T-helper 1 cell treated with Interleukin-12 subunit alpha and Interleukin-12 subunit beta and Interleukin-4 antibody, amounts not matched to agents 30 μg/mL and 1 μg/mL, for 36 hours (primary cell): Measurements from ENCODE around the gene DNAL4.

Experiments
- H3K27ac Mint-ChIP-seq: one replicate; pipeline ENCODE4 v1.8.0; 2021; ENCODE audit warnings: mild to moderate bottlenecking, mixed read lengths
- H3K27me3 Mint-ChIP-seq: one replicate; pipeline ENCODE4 v1.8.0; 2021; ENCODE audit warnings: low read depth, mixed read lengths
- H3K36me3 Mint-ChIP-seq: one replicate; pipeline ENCODE4 v1.8.0; 2021; ENCODE audit warnings: low read depth, mixed read lengths
- H3K4me1 Mint-ChIP-seq: one replicate; pipeline ENCODE4 v1.8.0; 2021; ENCODE audit warnings: low read depth, mixed read lengths
- H3K4me3 Mint-ChIP-seq: one replicate; pipeline ENCODE4 v1.8.0; 2021; ENCODE audit warnings: mild to moderate bottlenecking, moderate library complexity, mixed read lengths
- H3K9me3 Mint-ChIP-seq: one replicate; pipeline ENCODE4 v1.8.0; 2021; ENCODE audit warnings: mixed read lengths

DNAL4 gene

GRCh38 chr22:38766076-38766777, 27.7 kb downstream of the DNAL4 start:
- H3K4me3 Mint-ChIP-seq = no peak overlapping the region
- H3K4me1 Mint-ChIP-seq = peaks cover 4% of the 10 kb centered on the region
- H3K27ac Mint-ChIP-seq = no peak overlapping the region
- no peaks in the 10 kb centered on the region for H3K27me3 Mint-ChIP-seq
- H3K36me3 Mint-ChIP-seq = no peaks in the 10 kb centered on the region
- H3K9me3 Mint-ChIP-seq = no peaks in the 10 kb centered on the region

DNA sequence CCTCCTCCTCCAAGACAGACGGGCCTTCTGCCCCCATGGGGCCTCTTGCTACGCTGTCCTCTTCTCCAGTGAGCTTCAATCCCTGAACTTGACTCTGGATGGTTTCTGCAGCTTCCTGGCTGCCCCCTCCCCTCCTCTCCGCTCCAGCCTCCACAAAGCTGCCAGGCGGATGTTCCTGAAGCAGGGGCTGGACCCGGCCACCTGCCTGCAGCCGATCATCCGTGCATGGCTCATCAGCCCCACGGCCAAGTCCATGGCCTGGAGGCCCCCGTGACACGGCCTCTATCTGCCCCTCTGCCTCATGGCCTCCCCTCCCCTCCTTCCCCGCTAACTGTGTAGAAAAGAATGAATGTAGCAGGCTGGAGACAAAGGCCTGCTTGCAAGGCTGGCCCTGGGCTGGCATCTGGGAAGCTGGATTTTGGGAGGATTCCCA, 31.4 kb downstream of the DNAL4 start:
- peaks cover 2% of the 10 kb centered on the region for H3K36me3 Mint-ChIP-seq
- H3K9me3 Mint-ChIP-seq = no peaks in the 10 kb centered on the region
- H3K27me3 Mint-ChIP-seq = no peaks in the 10 kb centered on the region
- H3K27ac Mint-ChIP-seq = peak overlapping the region; percentile 50
- no peak overlapping the region for H3K4me3 Mint-ChIP-seq
- peaks cover 20% of the 10 kb centered on the region for H3K4me1 Mint-ChIP-seq

GRCh38 chr22:38761202-38762162, 32.5 kb downstream of the DNAL4 start:
- Mint-ChIP-seq H3K4me3 (no peak overlapping the region), H3K36me3 (peaks cover 4% of the 10 kb centered on the region), H3K27me3 (no peaks in the 10 kb centered on the region), H3K4me1 (peaks cover 30% of the 10 kb centered on the region), H3K27ac (no peak overlapping the region), H3K9me3 (no peaks in the 10 kb centered on the region)

DNA sequence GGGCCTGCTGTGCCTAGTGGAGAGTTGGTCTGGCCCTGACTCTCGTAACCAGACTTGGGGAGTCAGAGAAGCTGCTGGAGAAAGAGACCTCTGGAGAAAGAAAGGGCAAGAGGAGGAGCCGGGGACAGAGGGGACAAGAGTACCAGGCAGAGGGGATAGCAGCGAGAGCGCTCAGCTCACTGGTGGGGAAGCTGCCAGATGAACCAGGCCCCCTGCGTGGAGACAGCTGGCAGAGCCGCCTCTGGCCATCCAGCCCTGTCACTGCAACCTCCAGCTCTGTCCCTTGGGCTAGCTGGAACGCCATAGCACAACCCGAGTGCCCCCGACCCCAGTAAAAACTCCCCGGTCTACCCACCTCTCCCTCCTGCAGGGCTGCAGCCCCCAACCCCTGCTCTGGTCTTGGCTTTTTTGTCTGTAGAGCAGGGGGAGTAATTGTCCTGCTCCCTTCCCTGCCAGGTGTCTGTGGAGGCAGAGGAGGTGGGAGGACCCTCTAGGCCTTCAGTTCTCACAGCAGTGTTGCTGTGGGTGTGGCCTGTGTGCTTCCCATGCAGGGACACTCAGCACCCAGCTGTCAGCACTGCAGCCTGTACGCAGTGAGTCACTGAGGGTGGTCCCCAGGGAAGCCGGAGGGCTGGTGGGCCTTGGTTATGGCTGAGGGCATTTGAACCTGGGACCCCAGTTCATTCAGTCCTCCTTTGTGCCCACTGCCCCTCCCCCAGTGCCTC, 33.3 kb downstream of the DNAL4 start:
- peaks cover 4% of the 10 kb centered on the region for H3K36me3 Mint-ChIP-seq
- H3K4me1 Mint-ChIP-seq = peaks cover 31% of the 10 kb centered on the region
- no peaks in the 10 kb centered on the region for H3K9me3 Mint-ChIP-seq
- no peaks in the 10 kb centered on the region for H3K27me3 Mint-ChIP-seq
- no peak overlapping the region for H3K4me3 Mint-ChIP-seq
- no peak overlapping the region for H3K27ac Mint-ChIP-seq

DNA sequence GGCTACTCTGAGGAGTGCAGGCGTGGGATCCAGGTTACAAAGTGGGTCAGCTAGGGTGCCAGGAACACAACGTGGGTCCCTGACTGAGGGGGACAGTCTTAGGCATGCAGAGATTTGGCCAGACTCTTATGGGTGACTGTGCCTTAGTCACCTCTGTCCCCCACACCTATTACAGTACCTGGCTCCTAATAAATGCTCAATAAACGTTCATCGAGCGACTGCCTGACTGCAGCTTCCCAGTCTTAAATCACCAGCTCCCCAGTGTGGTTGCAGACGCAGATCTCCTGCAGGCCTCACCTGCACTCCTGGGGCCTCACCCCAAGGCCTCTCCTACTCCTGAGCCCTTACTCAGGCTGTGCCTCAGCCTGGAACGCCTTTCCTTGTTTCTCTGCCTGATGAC, 34.9 kb downstream of the DNAL4 start:
- H3K9me3 Mint-ChIP-seq = no peaks in the 10 kb centered on the region
- H3K36me3 Mint-ChIP-seq = peaks cover 14% of the 10 kb centered on the region
- H3K27me3 Mint-ChIP-seq = no peaks in the 10 kb centered on the region
- H3K4me3 Mint-ChIP-seq = peak overlapping the region; percentile 42
- peaks cover 29% of the 10 kb centered on the region for H3K4me1 Mint-ChIP-seq
- H3K27ac Mint-ChIP-seq = peak overlapping the region; percentile 56

GRCh38 chr22:38758276-38758945, 35.5 kb downstream of the DNAL4 start:
- Mint-ChIP-seq H3K27me3 (no peaks in the 10 kb centered on the region), H3K36me3 (peaks cover 20% of the 10 kb centered on the region), H3K4me1 (peaks cover 30% of the 10 kb centered on the region), H3K27ac (peak overlapping the region; percentile 56), H3K4me3 (peak overlapping the region; percentile 95), H3K9me3 (no peaks in the 10 kb centered on the region)

- H3K27ac Mint-ChIP-seq = peak overlapping the region; percentile 95
- H3K27me3 Mint-ChIP-seq = no peaks in the 10 kb centered on the region
- H3K36me3 Mint-ChIP-seq = peaks cover 25% of the 10 kb centered on the region
- H3K4me1 Mint-ChIP-seq = peaks cover 35% of the 10 kb centered on the region
- H3K4me3 Mint-ChIP-seq = peak overlapping the region; percentile 95
- H3K9me3 Mint-ChIP-seq = no peaks in the 10 kb centered on the region
Observed at GRCh38 chr22:38757464-38757757, 36.5 kb downstream of the DNAL4 start.

DNA sequence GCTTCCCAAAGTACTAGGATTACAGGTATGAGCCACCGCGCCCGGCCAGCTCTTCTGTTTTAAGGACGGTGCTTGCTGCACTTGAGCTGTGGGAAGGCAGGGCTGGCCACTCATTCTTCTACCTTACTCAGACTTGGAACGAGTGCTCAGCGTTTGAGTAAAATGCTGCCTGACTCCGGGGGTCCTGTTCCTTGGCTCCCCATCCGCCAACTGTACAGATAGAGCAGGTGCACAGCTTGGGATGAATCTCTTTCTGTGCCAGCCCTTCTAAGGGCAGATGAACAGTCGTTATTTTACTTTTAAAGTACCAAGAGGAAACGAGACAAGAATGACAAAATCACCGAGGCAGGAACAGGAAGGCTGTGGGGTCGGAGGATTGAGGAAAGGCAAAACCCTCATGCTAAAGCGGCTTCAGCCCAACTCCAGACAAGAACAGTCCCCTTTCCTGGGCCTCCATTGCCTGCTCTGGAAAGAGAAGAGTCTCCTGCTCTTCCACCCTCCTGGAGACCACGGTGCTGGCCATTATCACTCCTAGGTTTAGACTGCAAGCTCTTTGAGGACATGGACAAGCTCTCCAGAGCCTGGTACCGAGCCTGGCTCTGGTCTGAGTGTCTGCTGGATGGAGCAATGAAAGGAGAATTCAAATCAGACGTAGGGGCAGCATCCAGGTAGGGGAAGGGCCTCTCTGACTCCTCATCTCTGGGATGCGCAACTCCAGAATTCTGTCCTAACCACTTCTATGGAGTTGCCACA, 37.1 kb downstream of the DNAL4 start:
- H3K9me3 Mint-ChIP-seq = no peaks in the 10 kb centered on the region
- peak overlapping the region; percentile 95 for H3K27ac Mint-ChIP-seq
- H3K36me3 Mint-ChIP-seq = peaks cover 29% of the 10 kb centered on the region
- H3K27me3 Mint-ChIP-seq = no peaks in the 10 kb centered on the region
- H3K4me3 Mint-ChIP-seq = peak overlapping the region; percentile 95
- H3K4me1 Mint-ChIP-seq = peaks cover 39% of the 10 kb centered on the region

- Mint-ChIP-seq H3K27me3 (no peaks in the 10 kb centered on the region), H3K4me1 (peaks cover 47% of the 10 kb centered on the region), H3K27ac (peak within 1 kb of the TSS; percentile 95), H3K36me3 (peaks cover 38% of the 10 kb centered on the region), H3K9me3 (no peaks in the 10 kb centered on the region), H3K4me3 (peak within 1 kb of the TSS; percentile 98)
Observed at GRCh38 chr22:38755911-38756532, 37.9 kb downstream of the DNAL4 start, which contains the start of gene SUN2. Gene SUN2, minus strand, starts transcription at chr22:38755998. Its CDS starts 3,370 bp downstream, at chr22:38752628.

DNA sequence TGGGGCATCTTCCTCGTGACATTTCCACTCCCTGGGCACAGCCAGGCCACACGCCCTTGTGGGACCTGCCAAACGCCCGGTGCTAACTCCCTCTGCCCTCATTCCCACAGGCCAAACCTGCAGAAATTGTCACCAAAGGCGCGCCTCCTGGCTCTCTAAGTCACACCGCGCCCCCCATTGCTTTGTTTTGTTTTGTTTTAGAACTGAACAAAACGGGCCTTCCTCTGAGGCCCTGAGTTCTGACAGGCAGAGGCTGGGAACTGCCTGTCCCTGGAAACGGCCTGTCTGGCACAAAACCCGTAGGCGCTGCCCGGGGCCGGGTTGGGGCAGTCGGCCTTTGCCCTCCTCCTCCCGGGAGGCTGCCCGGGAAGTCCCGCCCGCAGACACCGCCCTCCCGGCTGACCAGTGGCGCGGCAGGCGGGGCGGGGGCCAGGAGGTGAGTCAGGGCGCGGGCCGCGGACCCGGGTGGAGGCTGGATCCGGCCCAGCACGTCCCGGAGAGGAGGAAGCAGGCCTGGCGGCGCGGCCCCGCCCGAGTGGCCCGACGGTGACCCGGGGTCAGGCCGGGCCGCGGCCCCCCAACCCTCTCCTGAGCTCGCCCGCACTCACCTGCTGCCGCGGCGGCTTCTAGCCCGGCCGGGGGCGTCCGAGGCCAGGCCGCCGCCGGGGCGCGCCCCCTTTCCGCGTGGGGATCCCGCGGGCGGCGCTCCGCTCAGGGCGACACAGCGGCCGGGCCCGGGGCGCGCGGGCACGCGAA, 38.6 kb downstream of the DNAL4 start:
- H3K4me3 Mint-ChIP-seq = peak overlapping the region; percentile 98
- peak overlapping the region; percentile 83 for H3K27ac Mint-ChIP-seq
- no peaks in the 10 kb centered on the region for H3K27me3 Mint-ChIP-seq
- peaks cover 41% of the 10 kb centered on the region for H3K36me3 Mint-ChIP-seq
- H3K9me3 Mint-ChIP-seq = no peaks in the 10 kb centered on the region
- H3K4me1 Mint-ChIP-seq = peaks cover 51% of the 10 kb centered on the region

- H3K36me3 Mint-ChIP-seq = peaks cover 47% of the 10 kb centered on the region
- H3K9me3 Mint-ChIP-seq = no peaks in the 10 kb centered on the region
- H3K4me3 Mint-ChIP-seq = peak overlapping the region; percentile 98
- H3K4me1 Mint-ChIP-seq = peaks cover 56% of the 10 kb centered on the region
- no peaks in the 10 kb centered on the region for H3K27me3 Mint-ChIP-seq
- H3K27ac Mint-ChIP-seq = peak overlapping the region; percentile 83
Observed at GRCh38 chr22:38754751-38755154, 39.2 kb downstream of the DNAL4 start.

- H3K27me3 Mint-ChIP-seq = no peaks in the 10 kb centered on the region
Observed at GRCh38 chr22:38753948-38754750, 39.8 kb downstream of the DNAL4 start.

More at GRCh38 chr22:38753948-38754750, 39.8 kb downstream of the DNAL4 start:
- Mint-ChIP-seq H3K9me3 (no peaks in the 10 kb centered on the region), H3K36me3 (peaks cover 51% of the 10 kb centered on the region), H3K4me3 (peak overlapping the region; percentile 98), H3K27ac (peak overlapping the region; percentile 83), H3K4me1 (peaks cover 57% of the 10 kb centered on the region)
